GM23338 (cell line): ENCODE measurements around the gene ADCY6. TPM values are rescaled to one million over a fixed set of nuclear protein-coding genes. Genes with fewer than 3 reads are reported as not detected.

Experiments used
- ATAC-seq: fragments of 200-7000 bp; cut with Tn5 transposase; 3 replicates; pipeline ENCODE4 v1.9.1; 2020
- DNase-seq: peaks from one replicate; pipeline ENCODE4 v3.0.0-alpha.2; 2015; ENCODE audit warnings: low spot score
- H2AFZ ChIP-seq: fragments of 200-600 bp; sonication (generic); 2 replicates; pipeline ENCODE4 v1.8.0; 2016; ENCODE audit warnings: antibody characterized with exemption, mild to moderate bottlenecking, moderate library complexity
- H3F3A ChIP-seq: fragments of 200-600 bp; sonication (generic); replicated peaks from 2 replicates; pipeline ENCODE4 v1.8.0; 2017; ENCODE audit warnings: antibody characterized with exemption, mixed run types, low read depth
- H3K27ac ChIP-seq: fragments of 200-600 bp; sonication (generic); 2 replicates; pipeline ENCODE4 v1.6.1; 2016; ENCODE audit warnings: low read depth
- H3K27me3 ChIP-seq: fragments of 200-600 bp; sonication (generic); 2 replicates; pipeline ENCODE4 v1.8.0; 2016; ENCODE audit warnings: mild to moderate bottlenecking, mixed run types, moderate library complexity; ENCODE audit not compliant: insufficient read depth
- H3K36me3 ChIP-seq: fragments of 200-600 bp; sonication (generic); 2 replicates; pipeline ENCODE4 v1.8.0; 2016; ENCODE audit warnings: mild to moderate bottlenecking; ENCODE audit not compliant: insufficient read depth
- H3K4me1 ChIP-seq: fragments of 200-600 bp; sonication (generic); 2 replicates; pipeline ENCODE4 v1.8.0; 2016; ENCODE audit warnings: mild to moderate bottlenecking, moderate library complexity; ENCODE audit not compliant: insufficient read depth
- H3K4me2 ChIP-seq: fragments of 200-600 bp; sonication (generic); 2 replicates; pipeline ENCODE4 v1.7.1; 2017; ENCODE audit warnings: mixed run types
- H3K4me3 ChIP-seq: fragments of 200-600 bp; sonication (generic); 2 replicates; pipeline ENCODE4 v1.6.1; 2016; ENCODE audit warnings: mixed run types
- H3K79me2 ChIP-seq: fragments of 200-600 bp; sonication (generic); replicated peaks from 2 replicates; pipeline ENCODE4 v1.8.0; 2017; ENCODE audit warnings: mild to moderate bottlenecking; ENCODE audit not compliant: insufficient read depth
- H3K9me2 ChIP-seq: fragments of 200-600 bp; sonication (generic); 2 replicates; pipeline ENCODE4 v1.8.0; 2017; ENCODE audit not compliant: insufficient read depth
- H4K20me1 ChIP-seq: fragments of 200-600 bp; sonication (generic); replicated peaks from 2 replicates; pipeline ENCODE4 v1.8.0; 2017; ENCODE audit warnings: mild to moderate bottlenecking; ENCODE audit not compliant: insufficient read depth
- H3K27ac Mint-ChIP-seq: 2 replicates; pipeline ENCODE4 v1.8.0; 2020; ENCODE audit warnings: inconsistent platforms, mild to moderate bottlenecking, moderate library complexity, mixed read lengths
- H3K27me3 Mint-ChIP-seq: 3 replicates; pipeline ENCODE4 v1.8.0; 2022; ENCODE audit warnings: low read depth, mild to moderate bottlenecking, moderate library complexity, mixed read lengths, inconsistent platforms; ENCODE audit not compliant: insufficient read depth, poor library complexity
- H3K36me3 Mint-ChIP-seq: 3 replicates; pipeline ENCODE4 v1.8.0; 2021; ENCODE audit warnings: low read depth, mild to moderate bottlenecking, inconsistent platforms, moderate library complexity, mixed read lengths
- H3K4me1 Mint-ChIP-seq: 3 replicates; pipeline ENCODE4 v1.8.0; 2020; ENCODE audit warnings: mild to moderate bottlenecking, inconsistent platforms, mixed read lengths
- H3K4me3 Mint-ChIP-seq: 3 replicates; pipeline ENCODE4 v1.8.0; 2021; ENCODE audit warnings: moderate library complexity, mild to moderate bottlenecking, inconsistent platforms, mixed read lengths
- H3K9me3 Mint-ChIP-seq: 3 replicates; pipeline ENCODE4 v1.8.0; 2020; ENCODE audit warnings: moderate library complexity, mild to moderate bottlenecking, inconsistent platforms, mixed read lengths
- CREB1 ChIP-seq: fragments of 250-450 bp; sonication (Bioruptor Pico); IDR thresholded peaks from 2 replicates; pipeline ENCODE4 v1.5.0; 2020; ENCODE audit warnings: low read depth, mild to moderate bottlenecking, moderate library complexity
- EZH2 ChIP-seq: fragments of 200-600 bp; sonication (generic); IDR thresholded peaks from one replicate; pipeline ENCODE4 v1.8.0; 2017; ENCODE audit warnings: antibody characterized with exemption, mild to moderate bottlenecking, low read depth; ENCODE audit not compliant: unreplicated experiment
- JUNB ChIP-seq: IDR thresholded peaks from one replicate; pipeline ENCODE4 v1.6.1; 2016; ENCODE audit warnings: antibody characterized with exemption; ENCODE audit not compliant: unreplicated experiment
- NANOG ChIP-seq: IDR thresholded peaks from 2 replicates; pipeline ENCODE4 v1.6.1; 2016; ENCODE audit warnings: antibody characterized with exemption, borderline replicate concordance
- STAT1 ChIP-seq: IDR thresholded peaks from one replicate; pipeline ENCODE4 v1.6.1; 2016; ENCODE audit warnings: antibody characterized with exemption; ENCODE audit not compliant: unreplicated experiment
- ZNF114 ChIP-seq: fragments of 250-450 bp; sonication (Bioruptor Pico); IDR thresholded peaks from 2 replicates; pipeline ENCODE4 v1.5.0; 2020; ENCODE audit warnings: mild to moderate bottlenecking, moderate library complexity
- ZNF331 ChIP-seq: fragments of 250-450 bp; sonication (Bioruptor Pico); IDR thresholded peaks from 2 replicates; pipeline ENCODE4 v1.5.0; 2020; ENCODE audit warnings: low read depth, mild to moderate bottlenecking, moderate library complexity
- polyA plus RNA-seq: library from polyadenylated mRNA; unstranded; fragments of >200 nt; fragmentation: Nextera tagmentation; extraction: Ambion mirVana; gene quantifications from 2 replicates; pipeline ENCODE4 v1.2.1, GENCODE V29; 2016
- total RNA-seq: library from RNA; depleted of rRNA; stranded (reverse); fragments of >200 nt; shearing (Covaris generic); gene quantifications from 2 replicates; pipeline ENCODE4 v1.2.3, GENCODE V29; 2014
- TF ChIP-seq, protein P1 (sequence below): IDR thresholded peaks from one replicate; pipeline ENCODE4 v1.6.1; 2018; ENCODE audit warnings: antibody characterized with exemption; ENCODE audit not compliant: unreplicated experiment
- TF ChIP-seq, protein P2 (sequence below), 2 experiments: fragments of 200-600 bp in 1 of 2; sonication (generic) in 1 of 2; conservative IDR thresholded peaks; 2 replicates each; pipeline versions ENCODE4 v1.5.1 to v1.6.1; 2016 to 2017; ENCODE audit warnings: antibody characterized with exemption in 2 of 2, low read depth in 2 of 2, mild to moderate bottlenecking in 2 of 2, moderate library complexity in 1 of 2
- TF ChIP-seq, protein P3 (sequence below): fragments of 250-450 bp; sonication (Bioruptor Pico); IDR thresholded peaks from 2 replicates; pipeline ENCODE4 v1.5.0; 2020; ENCODE audit warnings: mild to moderate bottlenecking, moderate library complexity

Gene ADCY6
- total and polyA plus RNA-seq, 2 experiments from 2014 or later: 1.0 to 16.5 TPM

DNA sequence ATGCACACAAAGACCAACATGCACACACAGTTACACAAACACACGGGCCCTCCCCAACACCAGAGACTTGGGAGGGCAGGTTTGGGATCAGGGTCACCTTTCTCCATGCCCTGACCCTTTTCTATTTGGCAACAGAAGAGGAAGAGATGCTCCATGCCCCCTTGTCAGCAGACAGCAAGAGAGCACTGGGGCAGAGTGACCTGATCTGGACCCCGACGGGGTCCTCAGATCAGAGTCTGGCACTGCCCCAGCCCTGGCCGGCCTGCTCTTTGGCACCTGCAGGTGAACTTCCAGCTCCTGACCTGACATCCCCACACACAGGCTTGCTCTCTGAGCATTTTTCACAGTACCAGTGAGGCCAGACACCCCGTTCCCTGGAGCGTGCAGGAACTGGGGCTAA, 21.4 kb downstream of the ADCY6 start (continued):
- TF ChIP-seq, protein P1, sequence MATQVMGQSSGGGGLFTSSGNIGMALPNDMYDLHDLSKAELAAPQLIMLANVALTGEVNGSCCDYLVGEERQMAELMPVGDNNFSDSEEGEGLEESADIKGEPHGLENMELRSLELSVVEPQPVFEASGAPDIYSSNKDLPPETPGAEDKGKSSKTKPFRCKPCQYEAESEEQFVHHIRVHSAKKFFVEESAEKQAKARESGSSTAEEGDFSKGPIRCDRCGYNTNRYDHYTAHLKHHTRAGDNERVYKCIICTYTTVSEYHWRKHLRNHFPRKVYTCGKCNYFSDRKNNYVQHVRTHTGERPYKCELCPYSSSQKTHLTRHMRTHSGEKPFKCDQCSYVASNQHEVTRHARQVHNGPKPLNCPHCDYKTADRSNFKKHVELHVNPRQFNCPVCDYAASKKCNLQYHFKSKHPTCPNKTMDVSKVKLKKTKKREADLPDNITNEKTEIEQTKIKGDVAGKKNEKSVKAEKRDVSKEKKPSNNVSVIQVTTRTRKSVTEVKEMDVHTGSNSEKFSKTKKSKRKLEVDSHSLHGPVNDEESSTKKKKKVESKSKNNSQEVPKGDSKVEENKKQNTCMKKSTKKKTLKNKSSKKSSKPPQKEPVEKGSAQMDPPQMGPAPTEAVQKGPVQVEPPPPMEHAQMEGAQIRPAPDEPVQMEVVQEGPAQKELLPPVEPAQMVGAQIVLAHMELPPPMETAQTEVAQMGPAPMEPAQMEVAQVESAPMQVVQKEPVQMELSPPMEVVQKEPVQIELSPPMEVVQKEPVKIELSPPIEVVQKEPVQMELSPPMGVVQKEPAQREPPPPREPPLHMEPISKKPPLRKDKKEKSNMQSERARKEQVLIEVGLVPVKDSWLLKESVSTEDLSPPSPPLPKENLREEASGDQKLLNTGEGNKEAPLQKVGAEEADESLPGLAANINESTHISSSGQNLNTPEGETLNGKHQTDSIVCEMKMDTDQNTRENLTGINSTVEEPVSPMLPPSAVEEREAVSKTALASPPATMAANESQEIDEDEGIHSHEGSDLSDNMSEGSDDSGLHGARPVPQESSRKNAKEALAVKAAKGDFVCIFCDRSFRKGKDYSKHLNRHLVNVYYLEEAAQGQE: no peak
- TF ChIP-seq ZNF331 (CRISPR knock-in tag) (no peak), STAT1 (no peak), NANOG (no peak), EZH2 (no peak)
- TF ChIP-seq, protein P2, sequence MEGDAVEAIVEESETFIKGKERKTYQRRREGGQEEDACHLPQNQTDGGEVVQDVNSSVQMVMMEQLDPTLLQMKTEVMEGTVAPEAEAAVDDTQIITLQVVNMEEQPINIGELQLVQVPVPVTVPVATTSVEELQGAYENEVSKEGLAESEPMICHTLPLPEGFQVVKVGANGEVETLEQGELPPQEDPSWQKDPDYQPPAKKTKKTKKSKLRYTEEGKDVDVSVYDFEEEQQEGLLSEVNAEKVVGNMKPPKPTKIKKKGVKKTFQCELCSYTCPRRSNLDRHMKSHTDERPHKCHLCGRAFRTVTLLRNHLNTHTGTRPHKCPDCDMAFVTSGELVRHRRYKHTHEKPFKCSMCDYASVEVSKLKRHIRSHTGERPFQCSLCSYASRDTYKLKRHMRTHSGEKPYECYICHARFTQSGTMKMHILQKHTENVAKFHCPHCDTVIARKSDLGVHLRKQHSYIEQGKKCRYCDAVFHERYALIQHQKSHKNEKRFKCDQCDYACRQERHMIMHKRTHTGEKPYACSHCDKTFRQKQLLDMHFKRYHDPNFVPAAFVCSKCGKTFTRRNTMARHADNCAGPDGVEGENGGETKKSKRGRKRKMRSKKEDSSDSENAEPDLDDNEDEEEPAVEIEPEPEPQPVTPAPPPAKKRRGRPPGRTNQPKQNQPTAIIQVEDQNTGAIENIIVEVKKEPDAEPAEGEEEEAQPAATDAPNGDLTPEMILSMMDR (conservative IDR thresholded peaks at IDR 0.05; ENCODE audit: low read depth in 2 of 2): no peak

DNA sequence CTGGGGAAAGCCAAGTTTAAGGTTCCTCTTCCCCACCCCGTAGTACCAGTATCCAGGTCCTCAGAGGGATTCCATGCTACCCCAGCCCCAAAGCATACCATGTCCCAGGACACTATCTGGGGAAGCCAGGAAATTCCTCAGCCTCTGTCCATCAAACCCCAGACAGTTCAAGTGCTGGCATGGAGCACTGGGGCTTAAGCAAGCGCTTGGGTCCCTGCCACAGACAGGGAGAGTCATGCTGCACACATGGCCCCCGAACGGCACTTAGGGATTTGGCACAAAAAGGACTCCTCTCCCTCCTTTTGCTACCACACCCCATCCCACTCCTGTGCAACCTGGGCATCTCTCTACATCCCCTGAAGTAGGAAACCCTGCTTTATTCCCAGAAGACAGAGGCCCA, 21.8 kb downstream of the ADCY6 start:
- Histone ChIP-seq H3K4me3 (no peak overlapping the region), H3K4me2 (no peak overlapping the region), H3K27me3 (no peaks in the 10 kb centered on the region), H3K9me2 (no peaks in the 10 kb centered on the region), H3K27ac (no peak overlapping the region), H4K20me1 (no peaks in the 10 kb centered on the region), H3K36me3 (no peaks in the 10 kb centered on the region), H3K4me1 (peaks cover 7% of the 10 kb centered on the region), H3F3A (no peaks in the 10 kb centered on the region), H2AFZ (no peak overlapping the region), H3K79me2 (no peaks in the 10 kb centered on the region)
- Mint-ChIP-seq H3K36me3 (peaks cover 16% of the 10 kb centered on the region; the same call in 2 of the 3 replicates), H3K9me3 (no peaks in the 10 kb centered on the region; the same call in 2 of the 3 replicates), H3K27ac (no peak overlapping the region), H3K4me3 (no peak overlapping the region; the same call in 2 of the 3 replicates), H3K27me3 (peaks cover 8% of the 10 kb centered on the region), H3K4me1 (peaks cover 19% of the 10 kb centered on the region)
- DNase-seq (no peak), ATAC-seq (no peak)
- TF ChIP-seq STAT1 (no peak), CREB1 (CRISPR knock-in tag) (no peak), ZNF114 (CRISPR knock-in tag) (no peak), JUNB (no peak), ZNF331 (CRISPR knock-in tag) (no peak)
- TF ChIP-seq, protein P3, sequence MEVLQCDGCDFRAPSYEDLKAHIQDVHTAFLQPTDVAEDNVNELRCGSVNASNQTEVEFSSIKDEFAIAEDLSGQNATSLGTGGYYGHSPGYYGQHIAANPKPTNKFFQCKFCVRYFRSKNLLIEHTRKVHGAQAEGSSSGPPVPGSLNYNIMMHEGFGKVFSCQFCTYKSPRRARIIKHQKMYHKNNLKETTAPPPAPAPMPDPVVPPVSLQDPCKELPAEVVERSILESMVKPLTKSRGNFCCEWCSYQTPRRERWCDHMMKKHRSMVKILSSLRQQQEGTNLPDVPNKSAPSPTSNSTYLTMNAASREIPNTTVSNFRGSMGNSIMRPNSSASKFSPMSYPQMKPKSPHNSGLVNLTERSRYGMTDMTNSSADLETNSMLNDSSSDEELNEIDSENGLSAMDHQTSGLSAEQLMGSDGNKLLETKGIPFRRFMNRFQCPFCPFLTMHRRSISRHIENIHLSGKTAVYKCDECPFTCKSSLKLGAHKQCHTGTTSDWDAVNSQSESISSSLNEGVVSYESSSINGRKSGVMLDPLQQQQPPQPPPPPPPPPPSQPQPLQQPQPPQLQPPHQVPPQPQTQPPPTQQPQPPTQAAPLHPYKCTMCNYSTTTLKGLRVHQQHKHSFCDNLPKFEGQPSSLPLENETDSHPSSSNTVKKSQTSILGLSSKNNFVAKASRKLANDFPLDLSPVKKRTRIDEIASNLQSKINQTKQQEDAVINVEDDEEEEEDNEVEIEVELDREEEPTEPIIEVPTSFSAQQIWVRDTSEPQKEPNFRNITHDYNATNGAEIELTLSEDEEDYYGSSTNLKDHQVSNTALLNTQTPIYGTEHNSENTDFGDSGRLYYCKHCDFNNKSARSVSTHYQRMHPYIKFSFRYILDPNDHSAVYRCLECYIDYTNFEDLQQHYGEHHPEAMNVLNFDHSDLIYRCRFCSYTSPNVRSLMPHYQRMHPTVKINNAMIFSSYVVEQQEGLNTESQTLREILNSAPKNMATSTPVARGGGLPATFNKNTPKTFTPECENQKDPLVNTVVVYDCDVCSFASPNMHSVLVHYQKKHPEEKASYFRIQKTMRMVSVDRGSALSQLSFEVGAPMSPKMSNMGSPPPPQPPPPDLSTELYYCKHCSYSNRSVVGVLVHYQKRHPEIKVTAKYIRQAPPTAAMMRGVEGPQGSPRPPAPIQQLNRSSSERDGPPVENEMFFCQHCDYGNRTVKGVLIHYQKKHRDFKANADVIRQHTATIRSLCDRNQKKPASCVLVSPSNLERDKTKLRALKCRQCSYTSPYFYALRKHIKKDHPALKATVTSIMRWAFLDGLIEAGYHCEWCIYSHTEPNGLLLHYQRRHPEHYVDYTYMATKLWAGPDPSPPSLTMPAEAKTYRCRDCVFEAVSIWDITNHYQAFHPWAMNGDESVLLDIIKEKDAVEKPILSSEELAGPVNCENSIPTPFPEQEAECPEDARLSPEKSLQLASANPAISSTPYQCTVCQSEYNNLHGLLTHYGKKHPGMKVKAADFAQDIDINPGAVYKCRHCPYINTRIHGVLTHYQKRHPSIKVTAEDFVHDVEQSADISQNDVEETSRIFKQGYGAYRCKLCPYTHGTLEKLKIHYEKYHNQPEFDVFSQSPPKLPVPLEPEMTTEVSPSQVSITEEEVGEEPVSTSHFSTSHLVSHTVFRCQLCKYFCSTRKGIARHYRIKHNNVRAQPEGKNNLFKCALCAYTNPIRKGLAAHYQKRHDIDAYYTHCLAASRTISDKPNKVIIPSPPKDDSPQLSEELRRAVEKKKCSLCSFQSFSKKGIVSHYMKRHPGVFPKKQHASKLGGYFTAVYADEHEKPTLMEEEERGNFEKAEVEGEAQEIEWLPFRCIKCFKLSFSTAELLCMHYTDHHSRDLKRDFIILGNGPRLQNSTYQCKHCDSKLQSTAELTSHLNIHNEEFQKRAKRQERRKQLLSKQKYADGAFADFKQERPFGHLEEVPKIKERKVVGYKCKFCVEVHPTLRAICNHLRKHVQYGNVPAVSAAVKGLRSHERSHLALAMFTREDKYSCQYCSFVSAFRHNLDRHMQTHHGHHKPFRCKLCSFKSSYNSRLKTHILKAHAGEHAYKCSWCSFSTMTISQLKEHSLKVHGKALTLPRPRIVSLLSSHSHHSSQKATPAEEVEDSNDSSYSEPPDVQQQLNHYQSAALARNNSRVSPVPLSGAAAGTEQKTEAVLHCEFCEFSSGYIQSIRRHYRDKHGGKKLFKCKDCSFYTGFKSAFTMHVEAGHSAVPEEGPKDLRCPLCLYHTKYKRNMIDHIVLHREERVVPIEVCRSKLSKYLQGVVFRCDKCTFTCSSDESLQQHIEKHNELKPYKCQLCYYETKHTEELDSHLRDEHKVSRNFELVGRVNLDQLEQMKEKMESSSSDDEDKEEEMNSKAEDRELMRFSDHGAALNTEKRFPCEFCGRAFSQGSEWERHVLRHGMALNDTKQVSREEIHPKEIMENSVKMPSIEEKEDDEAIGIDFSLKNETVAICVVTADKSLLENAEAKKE (CRISPR knock-in tag): no peak
- TF ChIP-seq, protein P1: no peak
